Suprapubic skin (tissue), 3 donors: ENCODE data around the gene SIL1.

Experiments used
- EP300 ChIP-seq: sonication (generic); formaldehyde crosslinking; IDR thresholded peaks from one replicate; pipeline ENCODE4 v1.6.1; 2017; ENCODE audit warnings: antibody characterized with exemption
- POLR2A ChIP-seq, 2 donors: fragments of 450-650 bp; IDR thresholded peaks; one replicate each; pipeline ENCODE4 v1.6.1; 2017; ENCODE audit warnings: antibody characterized with exemption in 2 of 2, mild to moderate bottlenecking in 2 of 2, moderate library complexity in 2 of 2
- TF ChIP-seq, protein P1 (sequence below), 2 donors: fragments of 200-600 bp in 1 of 2; fragments of 450-650 bp in 1 of 2; sonication (generic) in 1 of 2; IDR thresholded peaks; one replicate each; pipeline ENCODE4 v1.5.1; 2016 to 2019; ENCODE audit warnings: antibody characterized with exemption in 2 of 2, mild to moderate bottlenecking in 1 of 2, moderate library complexity in 1 of 2

GRCh38 chr5:139226131-139226530 is 28.0 kb upstream of the SIL1 start:
- TF ChIP-seq EP300 (no peak), POLR2A (IDR thresholded peaks at IDR 0.05) (no peak)
- TF ChIP-seq, protein P1, sequence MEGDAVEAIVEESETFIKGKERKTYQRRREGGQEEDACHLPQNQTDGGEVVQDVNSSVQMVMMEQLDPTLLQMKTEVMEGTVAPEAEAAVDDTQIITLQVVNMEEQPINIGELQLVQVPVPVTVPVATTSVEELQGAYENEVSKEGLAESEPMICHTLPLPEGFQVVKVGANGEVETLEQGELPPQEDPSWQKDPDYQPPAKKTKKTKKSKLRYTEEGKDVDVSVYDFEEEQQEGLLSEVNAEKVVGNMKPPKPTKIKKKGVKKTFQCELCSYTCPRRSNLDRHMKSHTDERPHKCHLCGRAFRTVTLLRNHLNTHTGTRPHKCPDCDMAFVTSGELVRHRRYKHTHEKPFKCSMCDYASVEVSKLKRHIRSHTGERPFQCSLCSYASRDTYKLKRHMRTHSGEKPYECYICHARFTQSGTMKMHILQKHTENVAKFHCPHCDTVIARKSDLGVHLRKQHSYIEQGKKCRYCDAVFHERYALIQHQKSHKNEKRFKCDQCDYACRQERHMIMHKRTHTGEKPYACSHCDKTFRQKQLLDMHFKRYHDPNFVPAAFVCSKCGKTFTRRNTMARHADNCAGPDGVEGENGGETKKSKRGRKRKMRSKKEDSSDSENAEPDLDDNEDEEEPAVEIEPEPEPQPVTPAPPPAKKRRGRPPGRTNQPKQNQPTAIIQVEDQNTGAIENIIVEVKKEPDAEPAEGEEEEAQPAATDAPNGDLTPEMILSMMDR (IDR thresholded peaks at IDR 0.05): no peak
